Body of pancreas (tissue), 4 donors: ENCODE results near the gene ACTR1B. TPM values are rescaled to one million over a fixed set of nuclear protein-coding genes. Genes with fewer than 3 reads are reported as not detected.
"Not testable (repeated sequence)": the region's sequence is repeated elsewhere in the genome, so short reads cannot be mapped to it uniquely, and the experiment has no call there.

Source experiments
- ATAC-seq: fragments of 150-250 bp; one replicate; pipeline ENCODE4 v1.9.1; 2016
- DNase-seq, 4 donors: peaks; one replicate each; pipeline ENCODE4 v3.0.0-alpha.2; 2019
- H3K27ac ChIP-seq, 4 donors: fragments of 200-600 bp; sonication (generic); 1 replicate in 3 of 4; 2 replicates in 1 of 4; pipeline versions ENCODE4 v1.5.1 to v1.6.1; 2016 to 2019; ENCODE audit warnings: mild to moderate bottlenecking in 1 of 4, mixed read lengths in 1 of 4, moderate library complexity in 1 of 4
- H3K27me3 ChIP-seq, 2 donors: fragments of 200-600 bp; sonication (generic); one replicate each; pipeline ENCODE4 v1.6.0; 2016; ENCODE audit warnings: mild to moderate bottlenecking in 1 of 2
- H3K36me3 ChIP-seq, 2 donors: fragments of 200-600 bp; sonication (generic); replicated peaks in 1 of 2; 2 replicates each; pipeline ENCODE4 v1.5.1; 2016; ENCODE audit warnings: low read depth in 2 of 2; ENCODE audit not compliant: insufficient read depth in 1 of 2
- H3K4me1 ChIP-seq: fragments of 200-600 bp; sonication (generic); one replicate; pipeline ENCODE4 v1.6.0; 2016
- H3K4me3 ChIP-seq, 2 donors: fragments of 200-600 bp; sonication (generic); 1 replicate in 1 of 2; 2 replicates in 1 of 2; pipeline ENCODE4 v1.5.1; 2016 to 2019
- H3K9me3 ChIP-seq, 3 donors: fragments of 200-600 bp; sonication (generic); 1 replicate in 2 of 3; 2 replicates in 1 of 3; pipeline ENCODE4 v1.5.1; 2016
- POLR2A ChIP-seq, 3 donors: fragments of 450-650 bp; IDR thresholded peaks; one replicate each; pipeline ENCODE4 v1.6.1; 2016; ENCODE audit warnings: antibody characterized with exemption in 3 of 3, mild to moderate bottlenecking in 2 of 3
- WGBS, 2 donors: methylation state at CpG; one replicate each; pipeline ENCODE4 v1.1.5; 2017; 5-methylcytosine and 5-hydroxymethylcytosine counted together
- intact Hi-C: fragments of 100-400 bp; cut with DNase I; formaldehyde crosslinking; loops from one replicate; pipeline ENCODE4 v1.15.1; 2023
- small RNA-seq: library from RNA; depleted of rRNA; stranded (forward); fragments of <200 nt; gene quantifications from one replicate; pipeline ENCODE3, GENCODE V24; 2016
- total RNA-seq, 2 donors: library from RNA; depleted of rRNA; stranded (reverse); fragments of >200 nt; gene quantifications; one replicate each; pipeline ENCODE4 v1.1.0, GENCODE V29; 2016
- TF ChIP-seq, protein P1 (sequence below), 7 experiments: fragments of 450-650 bp in 4 of 7; fragments of 200-600 bp in 3 of 7; sonication (generic) in 3 of 7; IDR thresholded peaks; one replicate each; pipeline ENCODE4 v1.5.1; 2016 to 2019; ENCODE audit warnings: antibody characterized with exemption in 7 of 7

ACTR1B gene
- total RNA-seq, 2 donors from 2014 or later, result 57.6 to 74.2 TPM

DNA sequence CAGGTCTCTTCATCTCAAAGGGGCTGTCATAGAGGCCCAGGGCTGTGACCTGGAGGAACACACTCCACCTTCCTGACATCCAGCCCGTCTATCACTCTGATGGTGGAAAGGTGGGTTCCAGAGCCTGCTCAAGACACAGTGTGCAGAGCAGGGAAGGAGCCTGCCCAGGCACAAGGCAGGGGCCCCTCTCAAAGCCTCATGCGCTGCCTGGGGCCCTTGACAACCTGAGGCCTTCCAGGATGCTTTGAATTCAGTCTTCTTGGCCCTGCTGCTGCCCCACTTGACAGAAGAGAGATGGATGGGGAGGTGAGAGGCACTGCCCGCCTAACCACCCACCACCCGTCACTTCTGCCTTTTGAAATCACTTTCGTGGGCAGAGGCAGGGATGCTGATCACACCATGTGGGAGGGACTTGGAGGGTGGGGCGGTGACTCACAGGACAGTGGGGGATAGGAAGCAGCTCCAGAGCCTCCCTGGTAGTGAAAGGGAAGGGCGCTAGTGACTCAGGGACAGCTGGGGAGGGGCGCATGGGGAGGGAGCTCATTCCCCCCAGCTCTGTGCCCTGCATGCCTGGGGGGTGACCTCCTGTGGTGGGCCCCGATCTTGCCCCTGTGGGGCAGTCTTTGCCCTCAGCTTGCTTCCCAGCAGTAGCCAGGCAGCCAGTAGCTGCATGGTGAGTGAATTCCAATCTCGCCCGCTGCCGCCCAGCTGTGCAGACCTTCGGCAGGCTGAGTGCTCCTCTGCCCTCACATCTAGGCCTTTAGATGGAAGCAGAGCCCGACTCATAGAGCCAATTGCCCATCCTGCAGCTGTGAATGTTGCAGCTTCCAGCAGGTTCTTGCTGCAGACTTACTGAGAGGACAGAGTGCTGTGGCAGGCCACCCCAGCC lies 44.7 kb downstream of the ACTR1B start:
- H3K27me3 ChIP-seq, ATAC-seq, DNase-seq, H3K4me1 ChIP-seq, H3K36me3 ChIP-seq, intact Hi-C loops, H3K9me3 ChIP-seq, H3K4me3 ChIP-seq, H3K27ac ChIP-seq: not testable (repeated sequence)
- no CpG with 5 or more reads among the region's 14 CpGs for WGBS, 2 donors

DNA sequence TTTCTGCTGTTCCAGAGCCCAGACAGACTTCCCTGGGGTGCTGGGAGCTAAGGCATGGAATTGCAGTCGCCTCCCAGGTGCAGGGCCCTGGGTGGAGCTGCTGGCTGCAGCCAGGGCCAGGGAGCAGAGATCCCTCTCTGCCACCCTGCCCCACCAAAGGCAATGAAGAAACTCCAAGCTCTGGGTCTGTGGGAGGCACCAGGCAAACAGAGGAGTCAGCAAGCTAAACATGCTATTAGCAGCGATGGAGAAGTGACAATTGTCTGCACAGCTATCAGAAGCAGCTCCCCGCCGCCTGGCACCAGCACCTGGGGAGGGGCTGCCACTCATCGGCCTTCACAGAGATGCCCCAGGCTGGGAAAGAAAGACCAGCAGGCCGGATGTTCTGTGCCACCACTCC lies 45.9 kb downstream of the ACTR1B start:
- intact Hi-C loops, result no loop called here
- TF ChIP-seq, protein P1, sequence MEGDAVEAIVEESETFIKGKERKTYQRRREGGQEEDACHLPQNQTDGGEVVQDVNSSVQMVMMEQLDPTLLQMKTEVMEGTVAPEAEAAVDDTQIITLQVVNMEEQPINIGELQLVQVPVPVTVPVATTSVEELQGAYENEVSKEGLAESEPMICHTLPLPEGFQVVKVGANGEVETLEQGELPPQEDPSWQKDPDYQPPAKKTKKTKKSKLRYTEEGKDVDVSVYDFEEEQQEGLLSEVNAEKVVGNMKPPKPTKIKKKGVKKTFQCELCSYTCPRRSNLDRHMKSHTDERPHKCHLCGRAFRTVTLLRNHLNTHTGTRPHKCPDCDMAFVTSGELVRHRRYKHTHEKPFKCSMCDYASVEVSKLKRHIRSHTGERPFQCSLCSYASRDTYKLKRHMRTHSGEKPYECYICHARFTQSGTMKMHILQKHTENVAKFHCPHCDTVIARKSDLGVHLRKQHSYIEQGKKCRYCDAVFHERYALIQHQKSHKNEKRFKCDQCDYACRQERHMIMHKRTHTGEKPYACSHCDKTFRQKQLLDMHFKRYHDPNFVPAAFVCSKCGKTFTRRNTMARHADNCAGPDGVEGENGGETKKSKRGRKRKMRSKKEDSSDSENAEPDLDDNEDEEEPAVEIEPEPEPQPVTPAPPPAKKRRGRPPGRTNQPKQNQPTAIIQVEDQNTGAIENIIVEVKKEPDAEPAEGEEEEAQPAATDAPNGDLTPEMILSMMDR (IDR thresholded peaks at IDR 0.05), result no peak
- no peak for TF ChIP-seq POLR2A (IDR thresholded peaks at IDR 0.05)
- Histone ChIP-seq H3K27ac (no peak overlapping the region), H3K4me1 (no peaks in the 10 kb centered on the region), H3K9me3 (no peaks in the 10 kb centered on the region), H3K4me3 (no peak overlapping the region), H3K27me3 (no peaks in the 10 kb centered on the region), H3K36me3 (no peaks in the 10 kb centered on the region)
- ATAC-seq (no peak), DNase-seq (no peak)
- 84% methylated on average over 5 of the region's 6 CpGs; no CpG with 5 or more reads in 1 of the 2 donors for WGBS, 2 donors

DNA sequence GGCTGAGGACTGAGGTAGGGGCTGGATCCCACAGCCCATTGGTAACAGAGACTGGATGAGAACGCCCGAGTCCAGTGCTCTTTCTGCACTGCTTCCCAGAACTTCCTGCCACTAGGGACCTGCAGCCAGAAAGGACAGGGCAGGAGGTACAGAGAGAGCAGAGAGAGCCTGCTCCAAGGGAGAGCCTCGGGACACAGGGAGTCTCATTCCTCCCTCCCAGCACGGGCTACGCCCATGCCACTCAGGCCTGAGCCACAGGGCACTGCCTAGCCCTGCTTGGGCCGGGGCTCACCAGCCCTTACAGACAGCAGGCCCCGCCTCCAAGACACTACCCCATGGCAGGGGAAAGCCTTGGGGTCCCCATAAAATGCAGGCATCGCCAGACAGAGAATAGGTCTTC lies 48.1 kb downstream of the ACTR1B start:
- WGBS, 2 donors, result 40% methylated on average over 1 of the region's 8 CpGs; no CpG with 5 or more reads in 1 of the 2 donors
- H3K9me3 ChIP-seq, H3K36me3 ChIP-seq, ATAC-seq, H3K27me3 ChIP-seq, H3K4me1 ChIP-seq, DNase-seq, H3K27ac ChIP-seq, intact Hi-C loops, H3K4me3 ChIP-seq: not testable (repeated sequence)

DNA sequence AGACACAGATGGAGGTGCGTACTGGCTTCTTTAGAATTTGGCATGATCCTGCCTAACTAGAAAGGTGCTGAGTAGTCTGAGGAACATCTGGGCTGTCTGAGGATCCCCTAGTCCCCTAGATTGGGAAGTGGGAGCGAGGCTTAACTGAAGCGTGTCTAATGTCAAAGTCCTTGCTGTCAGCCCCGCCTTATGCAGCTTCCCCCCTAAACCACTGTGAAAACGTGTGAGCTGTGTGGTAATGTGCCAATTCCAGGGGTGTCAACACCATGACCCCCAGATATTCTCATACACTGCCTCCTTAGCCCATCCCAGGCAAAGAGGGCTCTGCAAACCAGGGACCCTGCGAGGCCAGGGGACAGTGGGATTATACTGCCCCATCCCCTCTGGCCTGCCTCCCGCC lies 51.9 kb downstream of the ACTR1B start:
- H3K9me3 ChIP-seq, ATAC-seq, H3K4me1 ChIP-seq, H3K4me3 ChIP-seq, H3K27ac ChIP-seq, H3K36me3 ChIP-seq, intact Hi-C loops, H3K27me3 ChIP-seq, DNase-seq: not testable (repeated sequence)
- no CpG with 5 or more reads among the region's 7 CpGs for WGBS, 2 donors

DNA sequence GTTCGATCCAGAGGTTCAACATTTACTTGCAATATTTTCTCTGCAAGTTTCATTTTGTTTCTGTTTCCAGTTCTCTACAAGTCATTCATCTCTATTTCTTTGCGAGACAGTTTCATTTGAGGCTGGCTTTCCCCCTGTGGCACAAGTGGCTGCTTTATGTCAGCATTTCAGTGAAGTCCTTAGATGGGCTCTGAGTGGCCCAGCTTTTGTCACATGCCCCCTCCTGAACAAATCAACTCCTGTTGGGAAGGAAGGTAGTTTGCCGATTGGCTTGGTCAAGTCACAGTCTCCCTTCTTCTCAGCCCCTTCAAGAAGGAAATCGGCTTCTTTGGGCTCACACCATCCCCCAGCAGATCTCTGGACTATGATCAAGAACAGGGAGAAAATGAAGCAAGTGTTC lies 55.1 kb downstream of the ACTR1B start:
- 82% methylated on average over 2 of the region's 4 CpGs for WGBS, 2 donors
- H3K27ac ChIP-seq, intact Hi-C loops, H3K27me3 ChIP-seq, H3K9me3 ChIP-seq, H3K36me3 ChIP-seq, H3K4me3 ChIP-seq, DNase-seq, ATAC-seq, H3K4me1 ChIP-seq: not testable (repeated sequence)

Small RNA genes within 50 kb of the gene (small RNA-seq; reads per million reads assigned to genes)
- gene RNU4-8P, result not detected

Other genes starting within 250 kb of the ACTR1B start
- 10 to 100 TPM; 36.9 to 57.1 TPM for gene ANKRD36B, start 74.2 kb downstream of the ACTR1B start, total RNA-seq
- gene COX5B, start 18.0 kb downstream of the ACTR1B start, total RNA-seq, result 100 to 1,000 TPM; 202 to 336 TPM
- gene C2orf92, start 5.7 kb upstream of the ACTR1B start, total RNA-seq, result 10 to 100 TPM; 21.3 to 47.1 TPM
- gene ZAP70, start 49.5 kb upstream of the ACTR1B start, total RNA-seq, result 1 to 10 TPM; 2.1 to 4.0 TPM